Measurements from ENCODE around the gene PDE4D.

- TF ChIP-seq CTCF (IDR thresholded peaks at IDR 0.05; ENCODE audit: extremely low read depth in 1 of 2, insufficient read depth in 1 of 2, low read depth in 1 of 2, low read length in 2 of 2): no peak
- no peak for TF ChIP-seq POLR2AphosphoS5 (IDR thresholded peaks at IDR 0.05; ENCODE audit: insufficient read depth, low read depth, low read length)
- no peak for TF ChIP-seq POLR2A (IDR thresholded peaks at IDR 0.05; ENCODE audit: low read depth, low read length)
- no peak for TF ChIP-seq MAX (IDR thresholded peaks at IDR 0.05; ENCODE audit: insufficient read depth, insufficient read length)
- no peak for TF ChIP-seq GATA2 (IDR thresholded peaks at IDR 0.05; ENCODE audit: insufficient read depth, insufficient read length, low read depth, low read length)
- no peak for TF ChIP-seq JUN (IDR thresholded peaks at IDR 0.05; ENCODE audit: borderline replicate concordance, insufficient read depth, insufficient read length, low read depth)
- no peak for TF ChIP-seq EZH2 (IDR thresholded peaks at IDR 0.05; ENCODE audit: borderline replicate concordance, low read depth, low read length, severe bottlenecking)
These were observed 702.8 kb downstream of the PDE4D start for GRCh38 chr5:59190746-59191145.

Measured in endothelial cell of umbilical vein (primary cell).